OCI-LY7 (cell line): ENCODE results near the gene NALF2. TPM values are rescaled to one million over a fixed set of nuclear protein-coding genes. Genes with fewer than 3 reads are reported as not detected.

Experiments
- BruUV-seq: library from RNA; stranded (reverse); fragments of 400-500 nt; replicated peaks from 2 replicates; lab custom pipeline; 2021; lab: Mats Ljungman, UMichigan
- CTCF ChIA-PET: fragments of 300-600 bp; sonication (Branson Sonifier 250); formaldehyde crosslinking; loops from one replicate; lab custom pipeline; 2022; ENCODE audit warnings: antibody characterized with exemption; ENCODE audit not compliant: unreplicated experiment; lab: Charles Lee
- POLR2A ChIA-PET: fragments of 300-600 bp; sonication (Branson Sonifier 250); formaldehyde crosslinking; loops from one replicate; lab custom pipeline; 2022; ENCODE audit warnings: antibody characterized with exemption; lab: Charles Lee
- DNase-seq: peaks from one replicate; pipeline ENCODE4 v3.0.0-alpha.2; 2015; ENCODE audit warnings: low spot score
- H2AFZ ChIP-seq: fragments of 200-600 bp; sonication (generic), shearing (Covaris generic); 2 replicates; pipeline ENCODE4 v1.6.1; 2014; ENCODE audit warnings: mild to moderate bottlenecking, antibody characterized with exemption, low read length, moderate library complexity
- H3K27ac ChIP-seq: fragments of 200-600 bp; sonication (generic); 2 replicates; pipeline ENCODE4 v1.5.1; 2014; ENCODE audit warnings: mixed run types, low read depth, mild to moderate bottlenecking, moderate library complexity, low read length, inconsistent platforms; ENCODE audit not compliant: poor library complexity, severe bottlenecking
- H3K36me3 ChIP-seq: fragments of 200-600 bp; sonication (generic); 2 replicates; pipeline ENCODE4 v1.6.1; 2014; ENCODE audit warnings: mild to moderate bottlenecking, antibody characterized with exemption, low read length, moderate library complexity, mixed read lengths; ENCODE audit not compliant: insufficient read depth
- H3K4me1 ChIP-seq: fragments of 200-600 bp; sonication (generic); 2 replicates; pipeline ENCODE4 v1.5.1; 2014; ENCODE audit warnings: mild to moderate bottlenecking, low read length; ENCODE audit not compliant: insufficient read depth, poor library complexity, severe bottlenecking
- H3K4me2 ChIP-seq: fragments of 200-600 bp; sonication (generic); 2 replicates; pipeline ENCODE4 v1.6.1; 2014; ENCODE audit warnings: mild to moderate bottlenecking, low read length
- H3K4me3 ChIP-seq: fragments of 200-600 bp; sonication (generic); 2 replicates; pipeline ENCODE4 v1.5.1; 2014; ENCODE audit warnings: mild to moderate bottlenecking, low read depth, low read length; ENCODE audit not compliant: poor library complexity, severe bottlenecking
- H3K79me2 ChIP-seq: fragments of 200-600 bp; sonication (generic); 2 replicates; pipeline ENCODE4 v1.6.1; 2016; ENCODE audit warnings: low read depth, mild to moderate bottlenecking, low read length, moderate library complexity, mixed read lengths; ENCODE audit not compliant: insufficient read depth
- H3K9me2 ChIP-seq: fragments of 200-600 bp; sonication (generic); 2 replicates; pipeline ENCODE4 v1.6.1; 2016; ENCODE audit warnings: mild to moderate bottlenecking, low read length, mixed read lengths; ENCODE audit not compliant: insufficient read depth
- H3K9me3 ChIP-seq: fragments of 200-600 bp; sonication (generic); 2 replicates; pipeline ENCODE4 v1.6.1; 2014; ENCODE audit warnings: mild to moderate bottlenecking, mixed run types, low read length, mixed read lengths
- H4K20me1 ChIP-seq: fragments of 200-600 bp; sonication (generic); 2 replicates; pipeline ENCODE4 v1.6.1; 2014; ENCODE audit warnings: mild to moderate bottlenecking, antibody characterized with exemption, low read length, moderate library complexity, mixed read lengths; ENCODE audit not compliant: insufficient read depth
- EZH2phosphoT487 ChIP-seq: fragments of 200-600 bp; sonication (generic); IDR thresholded peaks from 2 replicates; pipeline ENCODE4 v1.6.1; 2018; ENCODE audit warnings: low read depth, borderline replicate concordance, mild to moderate bottlenecking, mixed run types, antibody characterized with exemption, low read length, moderate library complexity, mixed read lengths
- intact Hi-C: fragments of 100-400 bp; cut with micrococcal nuclease; formaldehyde crosslinking; loops from one replicate; pipeline ENCODE4 v1.10.0; 2022; ENCODE audit not compliant: unreplicated experiment
- total RNA-seq, 2 experiments: library from RNA; depleted of rRNA in 1 of 2; stranded (reverse); fragments of >200 nt in 1 of 2; shearing (Covaris generic) in 1 of 2; gene quantifications; 2 replicates each; pipeline ENCODE4 v1.2.3, GENCODE V29; 2014 to 2022
- TF ChIP-seq, protein P1 (sequence below): fragments of 200-600 bp; sonication (generic); conservative IDR thresholded peaks from 2 replicates; pipeline ENCODE4 v1.5.1; 2014; ENCODE audit warnings: mild to moderate bottlenecking, antibody characterized with exemption, low read length, moderate library complexity, mixed read lengths

The NALF2 gene
- total RNA-seq, 2 experiments from 2014 or later, result 3.3 to 7.7 TPM

DNA sequence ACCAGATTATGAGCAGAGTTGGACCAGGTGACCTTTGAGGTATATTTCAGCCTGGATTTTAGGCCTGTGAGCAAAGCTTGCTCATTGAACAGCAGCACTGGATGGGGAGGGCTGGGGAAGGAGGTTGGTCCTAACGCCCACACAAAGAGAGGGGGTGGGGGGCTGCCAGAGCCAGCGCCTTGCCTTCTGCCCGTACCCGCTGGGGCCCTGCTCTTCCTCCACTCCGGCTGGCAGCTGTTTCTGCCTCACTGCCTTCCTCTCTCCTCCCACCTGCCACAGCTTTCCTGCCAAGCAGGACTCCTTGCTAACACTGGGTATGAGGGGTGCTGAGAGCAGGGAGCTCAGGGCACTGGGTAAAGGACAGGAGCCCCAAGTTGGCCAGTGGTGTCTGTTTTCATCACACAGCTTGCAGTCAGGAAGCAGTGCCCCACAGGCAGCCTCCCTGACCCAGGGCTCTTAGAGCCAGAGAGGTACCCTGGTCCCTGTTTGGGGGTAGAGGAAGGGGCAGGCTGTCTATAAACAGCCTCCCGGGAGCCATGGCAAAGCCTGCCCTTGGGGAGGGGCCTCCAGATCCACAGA is 6.1 kb downstream of the NALF2 start:
- no TSS peak for BruUV-seq
- peak; percentile 13 for DNase-seq
- Histone ChIP-seq H3K4me3 (peak overlapping the region; percentile 84), H3K9me2 (no peaks in the 10 kb centered on the region), H3K79me2 (peaks cover 46% of the 10 kb centered on the region; the same call in 1 of the 2 replicates), H2AFZ (no peak overlapping the region), H3K4me1 (peaks cover 48% of the 10 kb centered on the region), H3K36me3 (peaks cover 48% of the 10 kb centered on the region), H3K27ac (peak overlapping the region; percentile 66), H3K9me3 (no peaks in the 10 kb centered on the region), H3K4me2 (peak overlapping the region; percentile 89), H4K20me1 (peaks cover 4% of the 10 kb centered on the region; the same call in 1 of the 2 replicates)
- TF ChIP-seq, protein P1, sequence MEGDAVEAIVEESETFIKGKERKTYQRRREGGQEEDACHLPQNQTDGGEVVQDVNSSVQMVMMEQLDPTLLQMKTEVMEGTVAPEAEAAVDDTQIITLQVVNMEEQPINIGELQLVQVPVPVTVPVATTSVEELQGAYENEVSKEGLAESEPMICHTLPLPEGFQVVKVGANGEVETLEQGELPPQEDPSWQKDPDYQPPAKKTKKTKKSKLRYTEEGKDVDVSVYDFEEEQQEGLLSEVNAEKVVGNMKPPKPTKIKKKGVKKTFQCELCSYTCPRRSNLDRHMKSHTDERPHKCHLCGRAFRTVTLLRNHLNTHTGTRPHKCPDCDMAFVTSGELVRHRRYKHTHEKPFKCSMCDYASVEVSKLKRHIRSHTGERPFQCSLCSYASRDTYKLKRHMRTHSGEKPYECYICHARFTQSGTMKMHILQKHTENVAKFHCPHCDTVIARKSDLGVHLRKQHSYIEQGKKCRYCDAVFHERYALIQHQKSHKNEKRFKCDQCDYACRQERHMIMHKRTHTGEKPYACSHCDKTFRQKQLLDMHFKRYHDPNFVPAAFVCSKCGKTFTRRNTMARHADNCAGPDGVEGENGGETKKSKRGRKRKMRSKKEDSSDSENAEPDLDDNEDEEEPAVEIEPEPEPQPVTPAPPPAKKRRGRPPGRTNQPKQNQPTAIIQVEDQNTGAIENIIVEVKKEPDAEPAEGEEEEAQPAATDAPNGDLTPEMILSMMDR, result no peak
- no peak for TF ChIP-seq EZH2phosphoT487
- ChIA-PET CTCF (interaction anchor here (1.1 kb wide), 1 partner anchor 27 kb away, joined by 3 read pairs; no protein-coding TSS in a partner anchor), POLR2A (interaction anchor here (0.6 to 1.6 kb wide), 2 partner anchors 24 to 105 kb away, joined by 3 read pairs; no protein-coding TSS in a partner anchor)
- intact Hi-C loops, result no loop called here

DNA sequence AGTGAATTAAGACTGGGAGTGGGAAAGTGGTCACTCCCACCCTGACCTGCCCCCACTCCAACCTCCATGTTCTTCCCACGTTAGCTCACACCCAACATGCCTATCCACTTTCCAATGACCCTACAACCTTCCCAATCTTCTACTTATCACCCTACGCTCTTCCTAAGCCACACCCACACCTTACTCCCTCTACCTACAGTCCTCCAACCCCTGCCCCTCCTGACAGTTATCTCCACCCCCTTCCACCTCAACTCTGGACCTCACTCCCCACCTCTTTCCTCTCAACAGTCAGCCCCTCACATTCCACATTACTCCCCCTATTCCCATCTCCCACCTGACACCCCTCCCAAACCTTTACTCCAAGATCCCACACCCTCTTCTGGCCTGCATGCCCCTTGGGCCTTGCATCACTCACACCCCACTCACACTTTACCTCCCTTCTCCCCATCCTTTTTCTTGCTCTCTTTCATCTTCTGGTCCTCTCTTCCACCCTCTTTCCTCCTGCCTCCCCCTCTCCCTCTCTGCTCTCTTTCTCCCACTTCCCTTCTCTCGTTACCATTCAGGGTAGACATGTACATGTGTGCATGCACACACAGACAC is 6.9 kb downstream of the NALF2 start:
- Histone ChIP-seq H3K4me2 (peak overlapping the region; percentile 3; the same call in 1 of the 2 replicates), H3K9me2 (no peaks in the 10 kb centered on the region), H3K36me3 (peaks cover 55% of the 10 kb centered on the region), H3K4me3 (no peak overlapping the region), H2AFZ (no peak overlapping the region), H3K4me1 (peaks cover 48% of the 10 kb centered on the region), H3K27ac (no peak overlapping the region), H3K9me3 (no peaks in the 10 kb centered on the region), H3K79me2 (peaks cover 40% of the 10 kb centered on the region; the same call in 1 of the 2 replicates), H4K20me1 (peaks cover 4% of the 10 kb centered on the region; the same call in 1 of the 2 replicates)
- CTCF ChIA-PET, result interaction anchor here (1.1 kb wide), 1 partner anchor 27 kb away, joined by 3 read pairs; no protein-coding TSS in a partner anchor
- TF ChIP-seq EZH2phosphoT487, result no peak
- TF ChIP-seq, protein P1, result no peak
- POLR2A ChIA-PET, result no interaction called here
- intact Hi-C loops, result no loop called here
- no peak for DNase-seq
- BruUV-seq, result no TSS peak

DNA sequence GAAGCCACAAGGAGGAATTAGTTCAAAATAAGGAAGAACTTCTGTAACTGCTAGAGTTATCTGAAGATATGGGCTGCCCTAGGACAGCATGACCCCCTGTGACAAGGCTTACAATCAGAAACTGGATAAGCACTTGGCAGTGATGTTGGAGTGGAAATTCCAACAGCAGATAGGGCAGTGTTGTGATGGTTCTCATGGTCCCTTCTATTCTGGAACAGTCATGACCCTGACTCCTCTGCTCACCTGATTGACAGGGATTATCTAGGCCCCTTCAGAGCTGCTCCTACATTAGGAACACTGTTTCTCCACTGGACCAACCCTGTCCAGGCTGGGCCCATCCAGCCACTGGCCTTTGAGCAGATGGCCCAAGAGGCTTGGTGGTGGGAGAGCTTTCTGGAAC is 17.9 kb downstream of the NALF2 start:
- TF ChIP-seq, protein P1, result no peak
- no peak for TF ChIP-seq EZH2phosphoT487
- CTCF ChIA-PET, result no interaction called here
- no TSS peak for BruUV-seq

More for the DNA sequence above, 17.9 kb downstream of the NALF2 start:
- DNase-seq, result no peak
- H3K9me2 ChIP-seq, result no peaks in the 10 kb centered on the region
- POLR2A ChIA-PET, result no interaction called here
- no peak overlapping the region for H3K4me3 ChIP-seq
- H3K4me1 ChIP-seq, result no peaks in the 10 kb centered on the region
- H4K20me1 ChIP-seq, result no peaks in the 10 kb centered on the region
- intact Hi-C loops, result no loop called here
- no peaks in the 10 kb centered on the region; the same call in 1 of the 2 replicates for H3K36me3 ChIP-seq
- H3K4me2 ChIP-seq, result no peak overlapping the region
- H3K79me2 ChIP-seq, result no peaks in the 10 kb centered on the region
- no peak overlapping the region for H3K27ac ChIP-seq
- no peak overlapping the region for H2AFZ ChIP-seq
- H3K9me3 ChIP-seq, result no peaks in the 10 kb centered on the region
